K562 (cell line): ENCODE measurements around the gene TPX2. TPM values are rescaled to one million over a fixed set of nuclear protein-coding genes. Genes with fewer than 3 reads are reported as not detected.

Experiments
- CBX2 ChIP-seq: fragments of 200-600 bp; sonication (generic); IDR thresholded peaks from one replicate; pipeline ENCODE4 v1.6.1; 2012; ENCODE audit warnings: mild to moderate bottlenecking, low read length, inconsistent platforms; ENCODE audit not compliant: insufficient read depth, poor library complexity, severe bottlenecking
- CHD2 ChIP-seq: IDR thresholded peaks from 2 replicates; pipeline ENCODE4 v1.6.1; 2011; ENCODE audit warnings: low read depth, low read length
- DMBX1 ChIP-seq: fragments of 250-450 bp; sonication (Bioruptor Pico); IDR thresholded peaks from 2 replicates; pipeline ENCODE4 v1.8.0; 2022; ENCODE audit warnings: inconsistent platforms, mild to moderate bottlenecking, moderate library complexity, borderline replicate concordance
- DPF2 ChIP-seq: fragments of 450-650 bp; IDR thresholded peaks from 2 replicates; pipeline ENCODE4 v1.6.1; 2016
- FOXM1 ChIP-seq, 2 experiments: fragments of 450-650 bp in 1 of 2; sonication (generic) in 1 of 2; formaldehyde crosslinking in 1 of 2; IDR thresholded peaks; 2 replicates each; pipeline versions ENCODE4 v1.6.1 to v1.9.0; 2017 to 2022; ENCODE audit warnings: low read depth in 2 of 2, mild to moderate bottlenecking in 2 of 2, missing genetic modification reagents in 1 of 2, moderate library complexity in 1 of 2
- GTF2F1 ChIP-seq: IDR thresholded peaks from 2 replicates; pipeline ENCODE4 v1.6.1; 2011; ENCODE audit warnings: low read depth, low read length, improper control_type of control experiment
- HNRNPH1 ChIP-seq: fragments of 200-400 bp; formaldehyde crosslinking; optimal IDR thresholded peaks from 2 replicates; pipeline ENCODE3; 2017; ENCODE audit warnings: low read depth, mild to moderate bottlenecking, low read length, moderate library complexity
- ILF3 ChIP-seq: fragments of 450-650 bp; IDR thresholded peaks from 2 replicates; pipeline ENCODE4 v1.6.1; 2018; ENCODE audit warnings: antibody characterized with exemption, mild to moderate bottlenecking, moderate library complexity, borderline replicate concordance
- MAFK ChIP-seq: IDR thresholded peaks from 2 replicates; pipeline ENCODE4 v1.6.1; 2011; ENCODE audit warnings: low read length, improper control_type of control experiment
- PHB ChIP-seq: fragments of 250-450 bp; sonication (Bioruptor Pico); IDR thresholded peaks from 2 replicates; pipeline ENCODE4 v1.5.0; 2021
- POLR2A ChIP-seq: fragments of 450-650 bp; conservative IDR thresholded peaks from 2 replicates; pipeline ENCODE4 v1.6.1; 2016
- POLR3A ChIP-seq: IDR thresholded peaks from 2 replicates; pipeline ENCODE4 v1.6.1; 2011; ENCODE audit warnings: borderline replicate concordance, mild to moderate bottlenecking, moderate library complexity; ENCODE audit not compliant: insufficient read length, insufficient read depth; ENCODE audit errors: extremely low read depth
- PTTG1 ChIP-seq: fragments of 450-650 bp; IDR thresholded peaks from 2 replicates; pipeline ENCODE4 v1.6.1; 2016; ENCODE audit warnings: low read depth, mild to moderate bottlenecking, missing genetic modification characterization, missing compliant biosample characterization
- SIRT6 ChIP-seq: IDR thresholded peaks from one replicate; pipeline ENCODE4 v1.6.1; 2012; ENCODE audit warnings: low read depth, mild to moderate bottlenecking, control low read depth, inconsistent platforms, low read length, moderate library complexity
- STAT5A ChIP-seq: IDR thresholded peaks from 2 replicates; pipeline ENCODE4 v1.6.1; 2012; ENCODE audit warnings: low read length, inconsistent platforms, borderline replicate concordance
- TARDBP ChIP-seq: fragments of 450-650 bp; IDR thresholded peaks from 2 replicates; pipeline ENCODE4 v1.6.1; 2016
- XRCC3 ChIP-seq: fragments of 450-650 bp; IDR thresholded peaks from 2 replicates; pipeline ENCODE4 v1.6.1; 2017; ENCODE audit warnings: mild to moderate bottlenecking, moderate library complexity
- ZC3H8 ChIP-seq: fragments of 450-650 bp; IDR thresholded peaks from 2 replicates; pipeline ENCODE4 v1.6.1; 2017
- ZNF24 ChIP-seq: fragments of 450-650 bp; IDR thresholded peaks from 2 replicates; pipeline ENCODE4 v1.6.1; 2016
- ZNF263 ChIP-seq: sonication (generic); formaldehyde crosslinking; IDR thresholded peaks from 2 replicates; pipeline ENCODE4 v1.8.0; 2022; ENCODE audit warnings: mild to moderate bottlenecking, missing genetic modification reagents, borderline replicate concordance
- ZNF311 ChIP-seq: fragments of 250-450 bp; sonication (Bioruptor Pico); IDR thresholded peaks from 2 replicates; pipeline ENCODE4 v1.4.0; 2020; ENCODE audit warnings: mild to moderate bottlenecking, moderate library complexity
- ZNF589 ChIP-seq: fragments of 200-800 bp; sonication (Bioruptor generic); IDR thresholded peaks from 2 replicates; pipeline ENCODE4 v1.6.1; 2016; ENCODE audit warnings: low read depth, missing genetic modification characterization, missing compliant biosample characterization
- polyA plus RNA-seq, 8 experiments: library from polyadenylated mRNA; depleted of rRNA in 4 of 8; stranded (reverse) in 5 of 8; unstranded in 3 of 8; fragments of >200 nt; fragmentation: Nextera tagmentation in 2 of 8; fragmentation: Illumina TruSeq in 1 of 8; extraction: Ambion mirVana in 2 of 8; extraction: Trizol in 1 of 8; gene quantifications; 2 replicates each; pipeline versions ENCODE4 v1.2.1 to v1.2.3, GENCODE V29; 2011 to 2014; ENCODE audit warnings: inconsistent platforms in 1 of 8, missing spikeins in 1 of 8
- total RNA-seq, 7 experiments: library from RNA; depleted of rRNA in 6 of 7; stranded (reverse); fragments of >200 nt in 6 of 7; fragmentation: Illumina TruSeq in 2 of 7; extraction: Trizol in 2 of 7; gene quantifications; 2 replicates each; pipeline versions ENCODE4 v1.2.1 to v1.2.3, GENCODE V29; 2011 to 2021; ENCODE audit warnings: low replicate concordance in 1 of 7
- TF ChIP-seq, protein P1 (sequence below): fragments of 450-650 bp; IDR thresholded peaks from 2 replicates; pipeline ENCODE4 v1.6.1; 2014; ENCODE audit warnings: low read depth, mild to moderate bottlenecking, moderate library complexity, borderline replicate concordance
- TF ChIP-seq, protein P2 (sequence below): fragments of 250-450 bp; sonication (Bioruptor Pico); IDR thresholded peaks from 2 replicates; pipeline ENCODE4 v1.8.0; 2022; ENCODE audit warnings: moderate library complexity, mild to moderate bottlenecking, inconsistent platforms
- TF ChIP-seq, protein P3 (sequence below): fragments of 250-450 bp; sonication (Bioruptor Pico); IDR thresholded peaks from 2 replicates; pipeline ENCODE4 v1.8.0; 2022; ENCODE audit warnings: moderate library complexity, mild to moderate bottlenecking, inconsistent platforms
- TF ChIP-seq, protein P4 (sequence below), 2 experiments: fragments of 250-450 bp in 1 of 2; fragments of 450-650 bp in 1 of 2; sonication (Bioruptor Pico) in 1 of 2; IDR thresholded peaks; 2 replicates each; pipeline versions ENCODE4 v1.6.1 to v1.8.0; 2016 to 2021; ENCODE audit warnings: mild to moderate bottlenecking in 2 of 2, moderate library complexity in 2 of 2, missing compliant biosample characterization in 1 of 2, missing genetic modification characterization in 1 of 2

Gene TPX2
- total and polyA plus RNA-seq, 9 of the 15 experiments (the other 6 are each of a cell fraction or from before 2014, with no cell fraction given): 48.0 to 241 (median 133) TPM

DNA sequence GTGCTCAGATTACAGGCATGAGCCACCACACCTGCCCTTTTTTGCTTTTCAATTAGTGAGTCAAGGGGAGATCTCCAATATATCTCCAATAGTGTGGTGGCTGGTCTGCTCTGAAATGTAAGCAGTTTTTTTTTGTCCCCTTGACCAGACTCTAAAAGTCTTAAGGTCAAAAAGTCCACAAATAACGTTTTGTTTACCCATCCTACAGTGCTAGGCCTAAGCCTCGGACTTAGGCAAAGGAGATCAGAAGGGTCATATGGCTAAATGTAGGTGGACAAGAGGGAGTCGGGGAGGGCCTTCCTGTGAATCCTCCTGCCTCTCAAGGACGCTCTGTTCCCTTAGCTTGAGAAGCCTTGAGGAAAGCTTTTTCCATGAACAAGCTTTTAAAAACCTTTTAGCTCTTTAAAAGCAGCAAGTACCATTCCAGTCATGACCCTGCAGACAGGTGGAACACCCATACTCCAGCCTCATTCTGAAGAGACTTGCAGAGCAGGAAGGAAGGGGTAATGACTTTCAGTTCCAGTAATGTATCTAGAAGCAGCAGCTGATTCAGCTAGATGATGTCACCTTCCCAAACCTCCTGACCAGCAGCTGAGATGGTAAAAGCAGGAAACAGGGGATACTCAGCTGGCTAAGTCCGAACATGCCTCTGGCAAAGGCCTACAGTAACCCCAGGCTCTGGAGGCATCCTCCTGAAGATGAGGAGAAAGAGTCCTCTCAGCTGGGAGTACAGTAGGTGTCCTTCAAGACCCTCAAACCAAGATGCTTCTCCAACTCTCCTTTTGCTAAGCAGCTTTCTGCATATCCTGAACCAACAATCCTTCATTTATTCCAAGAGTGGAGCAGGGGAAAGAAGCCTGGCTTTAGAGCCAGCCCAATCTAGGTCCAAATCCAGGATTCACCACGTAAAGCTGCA is 40.0 kb upstream of the TPX2 start (continued):
- TF ChIP-seq, protein P1, sequence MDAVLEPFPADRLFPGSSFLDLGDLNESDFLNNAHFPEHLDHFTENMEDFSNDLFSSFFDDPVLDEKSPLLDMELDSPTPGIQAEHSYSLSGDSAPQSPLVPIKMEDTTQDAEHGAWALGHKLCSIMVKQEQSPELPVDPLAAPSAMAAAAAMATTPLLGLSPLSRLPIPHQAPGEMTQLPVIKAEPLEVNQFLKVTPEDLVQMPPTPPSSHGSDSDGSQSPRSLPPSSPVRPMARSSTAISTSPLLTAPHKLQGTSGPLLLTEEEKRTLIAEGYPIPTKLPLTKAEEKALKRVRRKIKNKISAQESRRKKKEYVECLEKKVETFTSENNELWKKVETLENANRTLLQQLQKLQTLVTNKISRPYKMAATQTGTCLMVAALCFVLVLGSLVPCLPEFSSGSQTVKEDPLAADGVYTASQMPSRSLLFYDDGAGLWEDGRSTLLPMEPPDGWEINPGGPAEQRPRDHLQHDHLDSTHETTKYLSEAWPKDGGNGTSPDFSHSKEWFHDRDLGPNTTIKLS: no peak
- TF ChIP-seq ZNF589 (CRISPR knock-in tag) (peak; percentile 92), MAFK (peak; percentile 66), GTF2F1 (no peak), HNRNPH1 (no peak), PHB (CRISPR knock-in tag) (no peak), DMBX1 (no peak; the same call in 1 of the 2 replicates), STAT5A (no peak), ILF3 (no peak), PTTG1 (tag) (no peak), FOXM1 (IDR thresholded peaks at IDR 0.05; ENCODE audit: low read depth) (no peak), FOXM1 (CRISPR knock-in tag; IDR thresholded peaks at IDR 0.05; ENCODE audit: low read depth) (no peak), CHD2 (no peak), ZC3H8 (no peak), SIRT6 (no peak), ZNF24 (no peak), CBX2 (no peak), DPF2 (peak; percentile 66; the same call in 1 of the 2 replicates), ZNF311 (CRISPR knock-in tag) (peak; percentile 27; the same call in 1 of the 2 replicates), POLR3A (no peak), TARDBP (no peak), XRCC3 (no peak), ZNF263 (CRISPR knock-in tag) (no peak), POLR2A (no peak)
- TF ChIP-seq, protein P2, sequence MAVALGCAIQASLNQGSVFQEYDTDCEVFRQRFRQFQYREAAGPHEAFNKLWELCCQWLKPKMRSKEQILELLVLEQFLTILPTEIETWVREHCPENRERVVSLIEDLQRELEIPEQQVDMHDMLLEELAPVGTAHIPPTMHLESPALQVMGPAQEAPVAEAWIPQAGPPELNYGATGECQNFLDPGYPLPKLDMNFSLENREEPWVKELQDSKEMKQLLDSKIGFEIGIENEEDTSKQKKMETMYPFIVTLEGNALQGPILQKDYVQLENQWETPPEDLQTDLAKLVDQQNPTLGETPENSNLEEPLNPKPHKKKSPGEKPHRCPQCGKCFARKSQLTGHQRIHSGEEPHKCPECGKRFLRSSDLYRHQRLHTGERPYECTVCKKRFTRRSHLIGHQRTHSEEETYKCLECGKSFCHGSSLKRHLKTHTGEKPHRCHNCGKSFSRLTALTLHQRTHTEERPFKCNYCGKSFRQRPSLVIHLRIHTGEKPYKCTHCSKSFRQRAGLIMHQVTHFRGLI (CRISPR knock-in tag): no peak
- TF ChIP-seq, protein P3, sequence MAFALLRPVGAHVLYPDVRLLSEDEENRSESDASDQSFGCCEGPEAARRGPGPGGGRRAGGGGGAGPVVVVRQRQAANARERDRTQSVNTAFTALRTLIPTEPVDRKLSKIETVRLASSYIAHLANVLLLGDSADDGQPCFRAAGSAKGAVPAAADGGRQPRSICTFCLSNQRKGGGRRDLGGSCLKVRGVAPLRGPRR: peak; percentile 61; the same call in 1 of the 2 replicates
- TF ChIP-seq, protein P4, sequence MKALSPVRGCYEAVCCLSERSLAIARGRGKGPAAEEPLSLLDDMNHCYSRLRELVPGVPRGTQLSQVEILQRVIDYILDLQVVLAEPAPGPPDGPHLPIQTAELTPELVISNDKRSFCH (CRISPR knock-in tag; IDR thresholded peaks at IDR 0.05): no peak
- TF ChIP-seq, protein P4 (tag; IDR thresholded peaks at IDR 0.05): 0 out of 2 replicates have a peak, but pooled peaks have one; percentile 14
